Nephron progenitor cell (in vitro differentiated cells): ENCODE results near the gene TPX2.

ENCODE experiments used
- DNase-seq: peaks from one replicate; pipeline ENCODE4 v3.0.0; 2021
- H3K27ac Mint-ChIP-seq: 2 replicates; pipeline ENCODE4 v1.8.0; 2021; ENCODE audit warnings: mild to moderate bottlenecking, moderate library complexity, mixed read lengths
- H3K27me3 Mint-ChIP-seq: 2 replicates; pipeline ENCODE4 v1.8.0; 2021; ENCODE audit warnings: mild to moderate bottlenecking, low read depth, mixed read lengths; ENCODE audit not compliant: poor library complexity
- H3K36me3 Mint-ChIP-seq: 2 replicates; pipeline ENCODE4 v1.8.0; 2021; ENCODE audit warnings: low read depth, mixed read lengths
- H3K4me1 Mint-ChIP-seq: 2 replicates; pipeline ENCODE4 v1.8.0; 2021; ENCODE audit warnings: mixed read lengths
- H3K4me3 Mint-ChIP-seq: 2 replicates; pipeline ENCODE4 v1.8.0; 2021; ENCODE audit warnings: mild to moderate bottlenecking, moderate library complexity, mixed read lengths
- H3K9me3 Mint-ChIP-seq: 2 replicates; pipeline ENCODE4 v1.8.0; 2021; ENCODE audit warnings: mild to moderate bottlenecking, moderate library complexity, mixed read lengths
- CTCF ChIP-seq: fragments of 200-600 bp; sonication (generic); IDR thresholded peaks from 2 replicates; pipeline ENCODE4 v1.5.0; 2021; ENCODE audit warnings: antibody characterized with exemption

The TPX2 gene

GRCh38 chr20:31780839-31781238 lies 41.7 kb downstream of the TPX2 start:
- Mint-ChIP-seq H3K4me3 (no peak overlapping the region), H3K27ac (no peak overlapping the region), H3K36me3 (peaks cover 81% of the 10 kb centered on the region), H3K4me1 (no peaks in the 10 kb centered on the region), H3K27me3 (no peaks in the 10 kb centered on the region), H3K9me3 (no peaks in the 10 kb centered on the region)
- DNase-seq = no peak
- no peak for TF ChIP-seq CTCF

DNA sequence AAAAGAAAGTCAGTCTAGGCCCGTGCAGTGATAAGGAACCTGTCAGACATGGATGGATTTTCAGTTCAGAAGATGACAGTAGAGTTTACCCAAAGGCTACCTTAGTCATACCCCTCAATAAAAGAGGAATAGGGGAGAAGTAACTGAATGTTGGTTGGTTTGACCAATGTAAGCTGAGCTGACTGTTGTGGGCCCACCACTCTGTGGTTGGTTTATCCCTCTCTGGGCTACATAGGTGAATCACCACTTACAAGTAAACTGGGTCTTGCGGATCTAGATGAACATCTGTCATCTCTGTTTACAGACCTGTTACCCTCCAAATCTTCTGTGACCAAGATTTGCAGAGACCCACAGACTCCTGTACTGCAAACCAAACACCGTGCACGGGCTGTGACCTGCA lies 42.9 kb downstream of the TPX2 start:
- Mint-ChIP-seq H3K4me3 (no peak overlapping the region), H3K36me3 (peaks cover 79% of the 10 kb centered on the region)
- no peak for TF ChIP-seq CTCF

DNA sequence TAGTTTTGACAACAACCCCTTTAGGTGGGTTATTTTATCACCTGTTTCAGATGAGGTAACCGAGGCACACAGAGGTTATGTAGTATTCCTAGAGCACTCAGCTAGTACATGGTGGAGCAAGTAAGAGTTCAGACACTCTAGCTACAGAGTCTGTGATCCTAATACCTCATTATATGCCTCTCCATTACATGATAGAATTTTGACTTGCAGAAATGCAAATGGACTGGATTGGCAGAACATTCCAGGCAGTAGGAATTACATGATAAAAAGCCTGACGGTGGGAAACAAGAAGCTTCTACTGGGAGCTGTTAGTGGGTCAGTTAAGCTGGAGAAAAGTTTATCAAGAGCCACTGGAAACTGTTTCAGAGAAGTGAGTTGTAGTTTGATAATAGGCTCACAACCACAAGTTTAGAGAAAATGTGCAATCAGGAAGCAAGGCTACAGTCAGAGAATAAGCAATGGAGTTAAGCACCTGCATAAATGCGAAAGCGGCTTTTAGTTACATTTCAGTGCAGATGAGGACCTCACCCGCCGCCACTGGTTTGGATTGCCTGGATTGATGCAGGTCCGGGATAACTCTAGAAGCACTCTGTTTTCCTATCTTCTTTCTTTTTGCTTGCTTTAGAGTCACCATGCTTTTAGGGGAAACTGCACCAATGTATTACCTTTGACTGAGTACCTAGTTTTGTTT lies 45.4 kb downstream of the TPX2 start:
- Mint-ChIP-seq H3K4me3 (no peak overlapping the region), H3K27ac (no peak overlapping the region), H3K4me1 (peaks cover 8% of the 10 kb centered on the region), H3K9me3 (no peaks in the 10 kb centered on the region), H3K36me3 (peaks cover 80% of the 10 kb centered on the region), H3K27me3 (no peaks in the 10 kb centered on the region)
- no peak for DNase-seq
- no peak for TF ChIP-seq CTCF

More for the DNA sequence above, 42.9 kb downstream of the TPX2 start:
- H3K27ac Mint-ChIP-seq = peak overlapping the region; percentile 29
- DNase-seq = no peak
- H3K4me1 Mint-ChIP-seq = no peaks in the 10 kb centered on the region
- no peaks in the 10 kb centered on the region for H3K9me3 Mint-ChIP-seq
- H3K27me3 Mint-ChIP-seq = no peaks in the 10 kb centered on the region

GRCh38 chr20:31785089-31785488 lies 46.0 kb downstream of the TPX2 start:
- Mint-ChIP-seq H3K27me3 (no peaks in the 10 kb centered on the region), H3K4me1 (peaks cover 8% of the 10 kb centered on the region), H3K9me3 (no peaks in the 10 kb centered on the region), H3K27ac (no peak overlapping the region), H3K36me3 (peaks cover 75% of the 10 kb centered on the region), H3K4me3 (no peak overlapping the region)
- TF ChIP-seq CTCF = no peak
- DNase-seq = no peak

GRCh38 chr20:31788578-31788977 lies 49.5 kb downstream of the TPX2 start:
- Mint-ChIP-seq H3K9me3 (no peaks in the 10 kb centered on the region), H3K4me3 (no peak overlapping the region), H3K27me3 (no peaks in the 10 kb centered on the region), H3K36me3 (peaks cover 65% of the 10 kb centered on the region), H3K4me1 (peaks cover 8% of the 10 kb centered on the region), H3K27ac (peak overlapping the region; percentile 44)
- no peak for DNase-seq
- no peak for TF ChIP-seq CTCF

GRCh38 chr20:31790401-31790800 lies 51.3 kb downstream of the TPX2 start:
- H3K4me3 Mint-ChIP-seq = no peak overlapping the region
- no peak for TF ChIP-seq CTCF
- H3K27ac Mint-ChIP-seq = no peak overlapping the region
- peaks cover 65% of the 10 kb centered on the region for H3K36me3 Mint-ChIP-seq
- DNase-seq = no peak
- H3K4me1 Mint-ChIP-seq = peaks cover 8% of the 10 kb centered on the region
- no peaks in the 10 kb centered on the region for H3K27me3 Mint-ChIP-seq
- H3K9me3 Mint-ChIP-seq = no peaks in the 10 kb centered on the region
